ENCODE results near the gene PARD3. TPM values are rescaled to one million over a fixed set of nuclear protein-coding genes. Genes with fewer than 3 reads are reported as not detected.

PARD3 gene
- polyA plus RNA-seq, 2 of the 4 experiments (the other 2 are of a cell fraction) = 110 to 200 TPM

GRCh38 chr10:34291466-34292193 lies 523.5 kb downstream of the PARD3 start:
- CTCF ChIA-PET = interaction anchor here (0.8 to 1.8 kb wide), 3 partner anchors 12 to 347 kb away, joined by 3 read pairs; no protein-coding TSS in a partner anchor
- H3K27ac ChIP-seq = peak overlapping the region; percentile 17 to 42; a peak in 4 of 6 replicates

GRCh38 chr10:34290412-34291081 lies 524.5 kb downstream of the PARD3 start:
- H3K4me2 ChIP-seq = peak overlapping the region; percentile 24; the same call in 2 of the 3 replicates
- no peaks in the 10 kb centered on the region for H3K9me3 ChIP-seq
- FAIRE-seq (no peak), ATAC-seq (peak; percentile 49 to 63; a peak in 3 of 6 replicates), DNase-seq (ENCODE audit: low read depth in 1 of 2, low spot score in 1 of 2) (no peak)
- whole genome bisulfite sequencing (ENCODE audit: missing lambda C conversion rate) = 92% methylated on average over 2 of the region's 2 CpGs
- CTCF ChIA-PET = interaction anchor here (1.4 to 1.8 kb wide), 2 partner anchors 13 to 29 kb away, joined by 3 read pairs; no protein-coding TSS in a partner anchor
- H3K27ac ChIP-seq = peak overlapping the region; percentile 33 to 73; a peak in 5 of 6 replicates
- TF ChIP-seq FOSL2 (IDR thresholded peaks at IDR 0.05) (no peak), FOSL2 (CRISPR knock-in tag; IDR thresholded peaks at IDR 0.05) (0 out of 2 replicates have a peak, but pooled peaks have one; percentile 7), MAZ (IDR thresholded peaks at IDR 0.05; ENCODE audit: borderline replicate concordance, low read depth, low read length) (no peak), ZFP36 (IDR thresholded peaks at IDR 0.05; ENCODE audit: borderline replicate concordance, partially characterized antibody) (no peak), CEBPB (IDR thresholded peaks at IDR 0.05) (peak; percentile 44 to 57; a peak in 2 of 4 replicates), JUN (IDR thresholded peaks at IDR 0.05) (no peak), JUNB (IDR thresholded peaks at IDR 0.05) (peak; percentile 23; the same call in 1 of the 2 replicates), CHD2 (IDR thresholded peaks at IDR 0.05; ENCODE audit: low read length, partially characterized antibody) (no peak)
- H3K4me3 ChIP-seq = no peak overlapping the region
- H3K4me1 ChIP-seq = peaks cover 53% of the 10 kb centered on the region
- POLR2A ChIA-PET = no interaction called here

More at GRCh38 chr10:34291466-34292193, 523.5 kb downstream of the PARD3 start:
- peak overlapping the region; percentile 24; the same call in 2 of the 3 replicates for H3K4me2 ChIP-seq
- no peak for DNase-seq (ENCODE audit: low read depth in 1 of 2, low spot score in 1 of 2)
- FAIRE-seq = no peak
- WGBS (ENCODE audit: missing lambda C conversion rate) = 93% methylated on average over 6 of the region's 6 CpGs
- H3K9me3 ChIP-seq = no peaks in the 10 kb centered on the region
- peaks cover 42% of the 10 kb centered on the region for H3K4me1 ChIP-seq
- TF ChIP-seq FOSB (CRISPR knock-in tag; IDR thresholded peaks at IDR 0.05) (no peak), FOXS1 (CRISPR knock-in tag; IDR thresholded peaks at IDR 0.05) (no peak), HDAC2 (IDR thresholded peaks at IDR 0.05) (no peak), USF2 (IDR thresholded peaks at IDR 0.05) (no peak), EHMT2 (IDR thresholded peaks at IDR 0.05; ENCODE audit: low read depth) (no peak), MAFK (IDR thresholded peaks at IDR 0.05; ENCODE audit: partially characterized antibody) (peak; percentile 45), KDM1A (IDR thresholded peaks at IDR 0.05; ENCODE audit: low read depth) (no peak)
- POLR2A ChIA-PET = no interaction called here
- ATAC-seq = no peak
- H3K4me3 ChIP-seq = no peak overlapping the region

GRCh38 chr10:34288634-34289033 lies 526.5 kb downstream of the PARD3 start:
- ChIA-PET POLR2A (no interaction called here), CTCF (interaction anchor here (0.8 to 1.2 kb wide), 3 partner anchors 13 to 117 kb away, joined by 3 read pairs; no protein-coding TSS in a partner anchor)
- H3K4me2 ChIP-seq = peak overlapping the region; percentile 60
- ATAC-seq (peak; percentile 63 to 74; a peak in 5 of 6 replicates), DNase-seq (ENCODE audit: low read depth in 1 of 2, low spot score in 1 of 2) (peak in 1 of 2 experiments; percentile 38), FAIRE-seq (no peak)
- H3K4me3 ChIP-seq = no peak overlapping the region
- H3K27ac ChIP-seq = peak overlapping the region; percentile 36 to 62
- H3K9me3 ChIP-seq = no peaks in the 10 kb centered on the region
- WGBS (ENCODE audit: missing lambda C conversion rate) = 13% methylated on average over 3 of the region's 3 CpGs
- peaks cover 68% of the 10 kb centered on the region for H3K4me1 ChIP-seq
- peak; percentile 62 for TF ChIP-seq HES2 (IDR thresholded peaks at IDR 0.05)
- TF ChIP-seq MYC (IDR thresholded peaks at IDR 0.05; ENCODE audit: borderline replicate concordance, low read length) = no peak
- peak in 1 of 2 experiments; percentile 58; a peak in 2 of 5 replicates for TF ChIP-seq EP300 (IDR thresholded peaks at IDR 0.05)
- peak; percentile 30; the same call in 1 of the 3 replicates for TF ChIP-seq SMC3 (IDR thresholded peaks at IDR 0.05)
- no peak for TF ChIP-seq HOXB5 (CRISPR knock-in tag; IDR thresholded peaks at IDR 0.05)
- TF ChIP-seq, protein P1, sequence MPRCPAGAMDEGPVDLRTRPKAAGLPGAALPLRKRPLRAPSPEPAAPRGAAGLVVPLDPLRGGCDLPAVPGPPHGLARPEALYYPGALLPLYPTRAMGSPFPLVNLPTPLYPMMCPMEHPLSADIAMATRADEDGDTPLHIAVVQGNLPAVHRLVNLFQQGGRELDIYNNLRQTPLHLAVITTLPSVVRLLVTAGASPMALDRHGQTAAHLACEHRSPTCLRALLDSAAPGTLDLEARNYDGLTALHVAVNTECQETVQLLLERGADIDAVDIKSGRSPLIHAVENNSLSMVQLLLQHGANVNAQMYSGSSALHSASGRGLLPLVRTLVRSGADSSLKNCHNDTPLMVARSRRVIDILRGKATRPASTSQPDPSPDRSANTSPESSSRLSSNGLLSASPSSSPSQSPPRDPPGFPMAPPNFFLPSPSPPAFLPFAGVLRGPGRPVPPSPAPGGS (IDR thresholded peaks at IDR 0.05) = 0 out of 3 replicates have a peak, but pooled peaks have one; percentile 40
- TF ChIP-seq EHF (CRISPR knock-in tag; IDR thresholded peaks at IDR 0.05) = no peak
- TF ChIP-seq, protein P2, sequence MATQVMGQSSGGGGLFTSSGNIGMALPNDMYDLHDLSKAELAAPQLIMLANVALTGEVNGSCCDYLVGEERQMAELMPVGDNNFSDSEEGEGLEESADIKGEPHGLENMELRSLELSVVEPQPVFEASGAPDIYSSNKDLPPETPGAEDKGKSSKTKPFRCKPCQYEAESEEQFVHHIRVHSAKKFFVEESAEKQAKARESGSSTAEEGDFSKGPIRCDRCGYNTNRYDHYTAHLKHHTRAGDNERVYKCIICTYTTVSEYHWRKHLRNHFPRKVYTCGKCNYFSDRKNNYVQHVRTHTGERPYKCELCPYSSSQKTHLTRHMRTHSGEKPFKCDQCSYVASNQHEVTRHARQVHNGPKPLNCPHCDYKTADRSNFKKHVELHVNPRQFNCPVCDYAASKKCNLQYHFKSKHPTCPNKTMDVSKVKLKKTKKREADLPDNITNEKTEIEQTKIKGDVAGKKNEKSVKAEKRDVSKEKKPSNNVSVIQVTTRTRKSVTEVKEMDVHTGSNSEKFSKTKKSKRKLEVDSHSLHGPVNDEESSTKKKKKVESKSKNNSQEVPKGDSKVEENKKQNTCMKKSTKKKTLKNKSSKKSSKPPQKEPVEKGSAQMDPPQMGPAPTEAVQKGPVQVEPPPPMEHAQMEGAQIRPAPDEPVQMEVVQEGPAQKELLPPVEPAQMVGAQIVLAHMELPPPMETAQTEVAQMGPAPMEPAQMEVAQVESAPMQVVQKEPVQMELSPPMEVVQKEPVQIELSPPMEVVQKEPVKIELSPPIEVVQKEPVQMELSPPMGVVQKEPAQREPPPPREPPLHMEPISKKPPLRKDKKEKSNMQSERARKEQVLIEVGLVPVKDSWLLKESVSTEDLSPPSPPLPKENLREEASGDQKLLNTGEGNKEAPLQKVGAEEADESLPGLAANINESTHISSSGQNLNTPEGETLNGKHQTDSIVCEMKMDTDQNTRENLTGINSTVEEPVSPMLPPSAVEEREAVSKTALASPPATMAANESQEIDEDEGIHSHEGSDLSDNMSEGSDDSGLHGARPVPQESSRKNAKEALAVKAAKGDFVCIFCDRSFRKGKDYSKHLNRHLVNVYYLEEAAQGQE (IDR thresholded peaks at IDR 0.05) = no peak
- no peak for TF ChIP-seq CTCF (IDR thresholded peaks at IDR 0.05)
- peak; percentile 61 for TF ChIP-seq FOSL2 (IDR thresholded peaks at IDR 0.05)
- TF ChIP-seq FOSL2 (CRISPR knock-in tag; IDR thresholded peaks at IDR 0.05) = peak; percentile 59
- peak; percentile 76 for TF ChIP-seq JUNB (IDR thresholded peaks at IDR 0.05)
- peak in 1 of 2 experiments; percentile 49; a peak in 1 of 5 replicates for TF ChIP-seq JUN (IDR thresholded peaks at IDR 0.05)

Data from A549 (cell line).